ENCODE data around the gene DHRSX. TPM values are rescaled to one million over a fixed set of nuclear protein-coding genes. Genes with fewer than 3 reads are reported as not detected.

DHRSX gene
- total RNA-seq, 3 donors from 2014 or later (not counting 1 experiment from before 2014, with no cell fraction given), result 21.5 to 26.1 (median 22.9) TPM

- no peak overlapping the region for H3K4me3 Mint-ChIP-seq
- no peaks in the 10 kb centered on the region for H3K27me3 Mint-ChIP-seq (ENCODE audit: low read depth in 2 of 2)
- peaks cover 2 to 5% of the 10 kb centered on the region in 2 donors for H3K9me3 Mint-ChIP-seq
- H3K4me1 Mint-ChIP-seq, result no peaks in the 10 kb centered on the region
- H3K9me3 ChIP-seq (ENCODE audit: control insufficient read depth, insufficient read depth, low read length), result no peaks in the 10 kb centered on the region
- no peaks in the 10 kb centered on the region for H3K36me3 Mint-ChIP-seq
- intact Hi-C loops (cut with micrococcal nuclease), result no loop called here
- TF ChIP-seq CTCF (IDR thresholded peaks at IDR 0.05), result no peak
- H3K27ac ChIP-seq (ENCODE audit: low read length), result no peak overlapping the region
- H3K4me3 ChIP-seq (ENCODE audit: low read length), result no peak overlapping the region
- no peaks in the 10 kb centered on the region for H3K27me3 ChIP-seq (ENCODE audit: control insufficient read depth, insufficient read depth, low read length)
- H3K36me3 ChIP-seq (ENCODE audit: control insufficient read depth, insufficient read depth, low read length), result no peaks in the 10 kb centered on the region
- no peaks in the 10 kb centered on the region for H3K4me1 ChIP-seq (ENCODE audit: control insufficient read depth, insufficient read depth, low read length)
- DNase-seq, result no peak
- ATAC-seq, result no peak
- no peak overlapping the region for H3K27ac Mint-ChIP-seq
- WGBS (ENCODE audit: insufficient coverage), result 72% methylated on average over 12 of the region's 12 CpGs
Measured at GRCh38 chrX:2192584-2193272, 308.0 kb downstream of the DHRSX start.

DNA sequence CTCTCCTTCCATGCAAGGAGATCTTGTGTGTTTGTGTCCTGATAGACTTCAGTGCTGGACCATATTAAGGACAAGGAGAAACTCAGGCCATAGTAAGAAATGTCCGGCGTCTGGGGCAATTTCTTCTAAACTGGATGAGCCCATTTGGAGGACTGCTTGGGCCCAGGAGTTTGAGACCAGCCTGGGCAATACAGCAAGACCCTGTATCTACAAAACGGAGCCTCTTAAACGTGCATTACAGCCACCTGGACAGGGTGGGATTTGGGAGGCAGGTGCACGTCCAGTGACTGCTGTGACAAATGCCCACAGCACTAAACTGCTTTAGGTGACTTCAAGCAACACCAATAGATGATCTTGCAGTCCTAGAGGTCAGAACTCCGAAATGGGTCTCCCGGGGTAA, 311.9 kb downstream of the DHRSX start:
- Mint-ChIP-seq H3K36me3 (no peaks in the 10 kb centered on the region), H3K4me3 (no peak overlapping the region), H3K27me3 (ENCODE audit: low read depth in 2 of 2) (no peaks in the 10 kb centered on the region), H3K27ac (no peak overlapping the region), H3K4me1 (no peaks in the 10 kb centered on the region), H3K9me3 (peaks cover 2 to 5% of the 10 kb centered on the region in 2 donors)
- Histone ChIP-seq H3K27ac (ENCODE audit: low read length) (no peak overlapping the region), H3K4me1 (ENCODE audit: control insufficient read depth, insufficient read depth, low read length) (no peaks in the 10 kb centered on the region), H3K27me3 (ENCODE audit: control insufficient read depth, insufficient read depth, low read length) (no peaks in the 10 kb centered on the region), H3K9me3 (ENCODE audit: control insufficient read depth, insufficient read depth, low read length) (peaks cover 23% of the 10 kb centered on the region), H3K36me3 (ENCODE audit: control insufficient read depth, insufficient read depth, low read length) (no peaks in the 10 kb centered on the region), H3K4me3 (ENCODE audit: low read length) (no peak overlapping the region)
- WGBS (ENCODE audit: insufficient coverage), result 91% methylated on average over 7 of the region's 7 CpGs
- ATAC-seq (no peak), DNase-seq (no peak)
- no peak for TF ChIP-seq CTCF (IDR thresholded peaks at IDR 0.05)
- intact Hi-C loops (cut with micrococcal nuclease), result no loop called here

DNA sequence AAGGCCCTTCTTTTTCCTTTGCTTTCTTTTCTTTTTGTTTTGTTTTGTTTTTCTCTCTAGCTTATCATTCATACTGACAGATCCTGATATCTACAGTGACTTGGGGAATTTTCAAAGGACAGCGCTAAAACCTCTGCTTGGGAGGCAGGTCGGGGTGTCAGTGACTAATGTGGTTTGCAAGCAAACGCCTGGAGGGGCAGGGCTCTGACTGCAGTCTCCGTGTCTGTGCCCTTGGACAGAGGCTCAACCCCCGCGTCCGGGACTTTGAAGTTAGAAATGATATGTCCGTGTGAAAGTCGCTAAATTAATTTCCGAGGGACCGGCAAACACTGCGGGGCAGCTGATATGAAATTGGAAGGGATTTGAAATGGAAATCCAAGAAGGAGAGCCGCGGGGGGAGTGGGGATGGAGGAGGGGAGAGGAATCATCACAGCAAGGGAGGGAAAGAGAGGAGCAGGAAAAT, 312.4 kb downstream of the DHRSX start:
- H3K9me3 ChIP-seq (ENCODE audit: control insufficient read depth, insufficient read depth, low read length), result peaks cover 23% of the 10 kb centered on the region
- no peaks in the 10 kb centered on the region for H3K4me1 Mint-ChIP-seq
- no peaks in the 10 kb centered on the region for H3K4me1 ChIP-seq (ENCODE audit: control insufficient read depth, insufficient read depth, low read length)
- DNase-seq (no peak), ATAC-seq (no peak)
- no peak overlapping the region for H3K27ac Mint-ChIP-seq
- no peaks in the 10 kb centered on the region for H3K27me3 Mint-ChIP-seq (ENCODE audit: low read depth in 2 of 2)
- no peak overlapping the region for H3K27ac ChIP-seq (ENCODE audit: low read length)
- no peaks in the 10 kb centered on the region for H3K36me3 ChIP-seq (ENCODE audit: control insufficient read depth, insufficient read depth, low read length)
- H3K36me3 Mint-ChIP-seq, result no peaks in the 10 kb centered on the region
- no peak overlapping the region for H3K4me3 ChIP-seq (ENCODE audit: low read length)
- 46% methylated on average over 14 of the region's 14 CpGs for WGBS (ENCODE audit: insufficient coverage)
- peaks cover 2 to 5% of the 10 kb centered on the region in 2 donors for H3K9me3 Mint-ChIP-seq
- no peaks in the 10 kb centered on the region for H3K27me3 ChIP-seq (ENCODE audit: control insufficient read depth, insufficient read depth, low read length)
- no peak overlapping the region for H3K4me3 Mint-ChIP-seq
- TF ChIP-seq CTCF (IDR thresholded peaks at IDR 0.05), result no peak
- intact Hi-C loops (cut with micrococcal nuclease), result no loop called here
